ENCODE measurements around the gene TBC1D1. TPM values are rescaled to one million over a fixed set of nuclear protein-coding genes. Genes with fewer than 3 reads are reported as not detected.

Gene TBC1D1
- total RNA-seq, 5 donors from 2014 or later (not counting 1 experiment from before 2014, with no cell fraction given) = 46.3 to 58.1 (median 47.6) TPM

DNA sequence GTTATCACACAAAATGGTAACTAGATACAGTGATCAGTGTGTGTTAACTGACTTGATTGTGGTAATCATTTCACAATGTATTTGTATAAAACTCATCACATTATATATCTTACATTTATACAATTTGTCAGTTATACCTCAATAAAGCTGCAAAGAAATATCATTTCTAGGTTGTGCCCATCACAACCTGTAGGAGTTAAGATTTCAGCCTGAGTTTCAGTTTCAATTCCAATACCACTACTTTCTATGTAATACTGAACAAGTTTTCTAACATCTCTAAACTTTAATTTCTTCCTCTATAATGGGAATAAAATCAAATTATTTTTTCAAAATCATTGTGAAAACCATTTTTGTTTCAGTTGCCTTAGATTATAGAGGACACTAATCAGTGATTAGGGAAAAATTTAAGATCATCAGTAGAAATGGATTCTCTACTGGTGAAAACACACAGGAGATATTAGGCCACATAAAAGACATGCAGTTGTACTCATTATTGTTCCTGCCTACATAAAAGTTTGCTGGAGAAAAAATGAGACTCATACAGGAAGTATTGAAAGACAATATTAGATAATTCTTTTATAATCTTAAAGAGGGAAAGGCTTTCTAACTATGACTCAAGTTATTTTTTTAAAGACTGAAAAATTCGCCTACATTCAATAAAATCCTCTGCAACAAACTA lies 18.4 kb upstream of the TBC1D1 start:
- peaks cover 0 to under 1% of the 10 kb centered on the region in 2 donors for H3K36me3 ChIP-seq (ENCODE audit: control insufficient read depth in 2 of 2, extremely low read depth in 1 of 2, insufficient read depth in 1 of 2, low read length in 1 of 2)
- ChIA-PET CTCF (no interaction called here), POLR2A (no interaction called here)
- no peaks in the 10 kb centered on the region for H3K9me3 ChIP-seq
- no peaks in the 10 kb centered on the region for H3K27me3 ChIP-seq (replicated peaks in 1 of 2; ENCODE audit: control insufficient read depth in 2 of 2, extremely low read depth in 1 of 2, insufficient read depth in 2 of 2, low read length in 1 of 2)
- H3K4me3 Mint-ChIP-seq = no peak overlapping the region
- H3K4me3 ChIP-seq (ENCODE audit: control insufficient read depth in 1 of 2, extremely low read depth in 1 of 2, low read length in 1 of 2) = no peak overlapping the region
- H3K4me1 ChIP-seq (ENCODE audit: control insufficient read depth in 1 of 2, extremely low read depth in 1 of 2, insufficient read depth in 2 of 2, low read length in 2 of 2) = no peaks in the 10 kb centered on the region
- peak overlapping the region in 1 of 2 donors; percentile 50 for H3K27ac Mint-ChIP-seq
- peaks cover 21% of the 10 kb centered on the region for H3K36me3 Mint-ChIP-seq
- no peaks in the 10 kb centered on the region for H3K9me3 Mint-ChIP-seq
- no peaks in the 10 kb centered on the region for H3K27me3 Mint-ChIP-seq
- no peak overlapping the region for H3K27ac ChIP-seq (ENCODE audit: low read length)
- peak in 1 of 4 experiments; percentile 55 for ATAC-seq (replicated peaks in 1 of 4)
- peaks cover 10 to 17% (median 11%) of the 10 kb centered on the region in 3 donors for H3K4me1 Mint-ChIP-seq
- no peak for DNase-seq
- WGBS (ENCODE audit: insufficient coverage) = no CpG with 5 or more reads among the region's 1 CpG

DNA sequence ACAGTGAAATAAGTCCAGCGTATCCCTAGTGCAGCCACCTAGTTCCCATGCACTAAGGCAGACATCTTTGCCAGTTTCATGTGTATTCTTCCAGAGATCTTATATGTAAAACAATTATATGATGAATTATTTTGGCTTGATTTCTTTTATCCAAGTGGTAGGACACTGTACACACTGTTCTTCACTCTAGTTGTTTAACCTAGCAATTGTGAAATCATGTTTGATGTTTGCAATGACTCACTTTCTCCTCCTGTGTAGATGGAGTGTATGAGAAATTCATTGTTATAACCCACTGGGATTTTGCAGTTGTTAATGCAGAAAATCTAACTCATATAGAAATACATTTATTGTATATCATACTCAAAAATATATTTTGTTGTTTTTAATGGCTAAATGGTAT lies 17.5 kb upstream of the TBC1D1 start:
- CTCF ChIA-PET = no interaction called here
- ATAC-seq (replicated peaks in 1 of 4) = no peak
- H3K27me3 Mint-ChIP-seq = no peaks in the 10 kb centered on the region

DNA sequence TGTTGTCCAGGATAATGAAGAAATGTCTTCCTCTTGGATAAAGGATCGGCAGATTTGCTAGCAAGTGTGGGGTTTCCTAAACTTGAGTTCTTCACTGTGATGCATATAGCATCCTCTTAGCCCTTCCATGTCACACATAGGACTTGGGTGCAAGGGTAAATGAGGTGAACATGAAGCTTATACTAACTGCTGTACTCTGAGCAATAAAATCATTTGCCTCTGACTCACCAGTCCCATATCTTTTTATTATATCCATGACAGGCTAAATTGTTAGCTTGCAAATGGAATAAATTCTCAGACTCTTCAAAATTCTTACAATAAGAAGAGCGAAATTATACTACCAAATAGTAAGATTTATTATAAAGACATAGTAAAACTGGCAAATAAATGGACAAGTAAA lies 14.7 kb upstream of the TBC1D1 start:
- POLR2A ChIA-PET = no interaction called here
- H3K4me1 ChIP-seq (ENCODE audit: control insufficient read depth in 1 of 2, extremely low read depth in 1 of 2, insufficient read depth in 2 of 2, low read length in 2 of 2) = no peaks in the 10 kb centered on the region
- Mint-ChIP-seq H3K36me3 (peaks cover under 1% of the 10 kb centered on the region), H3K4me3 (no peak overlapping the region), H3K4me1 (peaks cover 11 to 17% (median 13%) of the 10 kb centered on the region in 3 donors), H3K9me3 (no peaks in the 10 kb centered on the region), H3K27me3 (no peaks in the 10 kb centered on the region), H3K27ac (no peak overlapping the region)
- no peak for ATAC-seq (replicated peaks in 1 of 4)
- no peaks in the 10 kb centered on the region for H3K36me3 ChIP-seq (ENCODE audit: control insufficient read depth in 2 of 2, extremely low read depth in 1 of 2, insufficient read depth in 1 of 2, low read length in 1 of 2)
- no peak overlapping the region for H3K4me3 ChIP-seq (ENCODE audit: control insufficient read depth in 1 of 2, extremely low read depth in 1 of 2, low read length in 1 of 2)
- H3K27ac ChIP-seq (ENCODE audit: low read length) = no peak overlapping the region
- H3K27me3 ChIP-seq (replicated peaks in 1 of 2; ENCODE audit: control insufficient read depth in 2 of 2, extremely low read depth in 1 of 2, insufficient read depth in 2 of 2, low read length in 1 of 2) = no peaks in the 10 kb centered on the region
- CTCF ChIA-PET = interaction anchor here (0.5 to 1.2 kb wide), 3 partner anchors 15 to 400 kb away, joined by 4 to 7 read pairs (median 5); no protein-coding TSS in a partner anchor
- DNase-seq = no peak
- no peaks in the 10 kb centered on the region for H3K9me3 ChIP-seq
- WGBS (ENCODE audit: insufficient coverage) = no CpG with 5 or more reads among the region's 2 CpGs

More for the DNA sequence above, 17.5 kb upstream of the TBC1D1 start:
- peaks cover 10 to 17% (median 11%) of the 10 kb centered on the region in 3 donors for H3K4me1 Mint-ChIP-seq
- H3K9me3 Mint-ChIP-seq = no peaks in the 10 kb centered on the region
- no CpG with 5 or more reads among the region's 1 CpG for WGBS (ENCODE audit: insufficient coverage)
- H3K4me3 Mint-ChIP-seq = no peak overlapping the region
- H3K36me3 Mint-ChIP-seq = peaks cover 13% of the 10 kb centered on the region
- Histone ChIP-seq H3K4me1 (ENCODE audit: control insufficient read depth in 1 of 2, extremely low read depth in 1 of 2, insufficient read depth in 2 of 2, low read length in 2 of 2) (no peaks in the 10 kb centered on the region), H3K27me3 (replicated peaks in 1 of 2; ENCODE audit: control insufficient read depth in 2 of 2, extremely low read depth in 1 of 2, insufficient read depth in 2 of 2, low read length in 1 of 2) (no peaks in the 10 kb centered on the region), H3K36me3 (ENCODE audit: control insufficient read depth in 2 of 2, extremely low read depth in 1 of 2, insufficient read depth in 1 of 2, low read length in 1 of 2) (no peaks in the 10 kb centered on the region), H3K9me3 (no peaks in the 10 kb centered on the region), H3K4me3 (ENCODE audit: control insufficient read depth in 1 of 2, extremely low read depth in 1 of 2, low read length in 1 of 2) (no peak overlapping the region), H3K27ac (ENCODE audit: low read length) (no peak overlapping the region)
- DNase-seq = no peak
- H3K27ac Mint-ChIP-seq = no peak overlapping the region
- POLR2A ChIA-PET = no interaction called here

DNA sequence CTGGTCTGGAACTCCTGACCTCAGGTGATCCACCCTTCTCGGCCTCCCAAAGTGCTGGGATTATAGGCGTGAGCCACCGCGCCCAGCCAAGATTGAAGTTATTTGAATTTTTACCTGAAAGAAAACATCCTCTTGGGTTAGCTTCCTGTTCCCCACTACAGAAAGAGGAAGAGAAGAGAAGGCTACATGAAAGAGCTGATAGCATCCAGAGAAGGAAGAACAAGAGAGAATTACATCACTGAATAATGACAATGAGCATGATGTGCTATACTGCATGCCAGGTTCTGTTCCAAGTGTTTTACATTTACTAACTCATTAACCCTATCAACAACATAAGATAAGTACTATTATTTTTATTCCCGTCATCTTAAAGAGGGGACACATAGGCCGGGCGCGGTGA lies 11.5 kb upstream of the TBC1D1 start:
- Mint-ChIP-seq H3K4me3 (no peak overlapping the region), H3K27ac (no peak overlapping the region), H3K9me3 (no peaks in the 10 kb centered on the region), H3K27me3 (peaks cover 0 to 1% of the 10 kb centered on the region in 2 donors), H3K4me1 (peaks cover 0 to 3% (median 0%) of the 10 kb centered on the region in 3 donors), H3K36me3 (no peaks in the 10 kb centered on the region)
- no peaks in the 10 kb centered on the region for H3K36me3 ChIP-seq (ENCODE audit: control insufficient read depth in 2 of 2, extremely low read depth in 1 of 2, insufficient read depth in 1 of 2, low read length in 1 of 2)
- no peak overlapping the region for H3K4me3 ChIP-seq (ENCODE audit: control insufficient read depth in 1 of 2, extremely low read depth in 1 of 2, low read length in 1 of 2)
- POLR2A ChIA-PET = interaction anchor here in 1 of 2 donors (0.6 kb wide), 1 partner anchor 276 kb away, joined by 5 read pairs; no protein-coding TSS in a partner anchor
- 92% methylated on average over 4 of the region's 8 CpGs for WGBS (ENCODE audit: insufficient coverage)
- H3K27me3 ChIP-seq (replicated peaks in 1 of 2; ENCODE audit: control insufficient read depth in 2 of 2, extremely low read depth in 1 of 2, insufficient read depth in 2 of 2, low read length in 1 of 2) = no peaks in the 10 kb centered on the region
- no peaks in the 10 kb centered on the region for H3K9me3 ChIP-seq
- CTCF ChIA-PET = interaction anchor here in 1 of 2 donors (0.6 kb wide), 1 partner anchor 34 kb away, joined by 5 read pairs; no protein-coding TSS in a partner anchor
- H3K4me1 ChIP-seq (ENCODE audit: control insufficient read depth in 1 of 2, extremely low read depth in 1 of 2, insufficient read depth in 2 of 2, low read length in 2 of 2) = no peaks in the 10 kb centered on the region
- DNase-seq (no peak), ATAC-seq (replicated peaks in 1 of 4) (no peak)
- H3K27ac ChIP-seq (ENCODE audit: low read length) = no peak overlapping the region

DNA sequence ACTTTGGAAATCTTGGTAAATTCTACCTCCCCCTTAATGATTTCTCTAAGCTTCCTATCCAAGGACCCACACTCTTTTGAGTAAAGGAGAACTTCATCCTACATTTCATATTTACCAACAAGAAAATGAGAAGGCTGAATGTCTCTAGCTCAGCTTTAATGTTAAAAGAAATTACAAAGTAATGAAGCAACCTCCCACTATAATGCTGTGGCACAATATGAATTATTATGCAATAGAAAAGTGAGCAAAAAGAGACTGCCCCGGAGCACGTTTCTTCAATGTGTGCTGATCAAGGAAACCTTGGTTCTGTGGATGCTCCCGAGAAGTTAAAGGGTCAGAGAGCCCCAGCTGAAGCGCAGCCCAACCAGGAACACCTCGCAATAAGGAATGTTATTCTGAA lies 9.1 kb upstream of the TBC1D1 start:
- no peaks in the 10 kb centered on the region for H3K9me3 ChIP-seq
- H3K27ac ChIP-seq (ENCODE audit: low read length) = no peak overlapping the region
- ATAC-seq (replicated peaks in 1 of 4) (no peak), DNase-seq (no peak)
- Mint-ChIP-seq H3K4me1 (peaks cover 0 to 3% (median 0%) of the 10 kb centered on the region in 3 donors), H3K36me3 (no peaks in the 10 kb centered on the region), H3K4me3 (no peak overlapping the region), H3K9me3 (no peaks in the 10 kb centered on the region), H3K27ac (no peak overlapping the region), H3K27me3 (peaks cover 0 to 1% of the 10 kb centered on the region in 2 donors)
- ChIA-PET CTCF (interaction anchor here in 1 of 2 donors (0.6 kb wide), 1 partner anchor 30 kb away, joined by 8 read pairs; no protein-coding TSS in a partner anchor), POLR2A (no interaction called here)
- no peaks in the 10 kb centered on the region for H3K27me3 ChIP-seq (replicated peaks in 1 of 2; ENCODE audit: control insufficient read depth in 2 of 2, extremely low read depth in 1 of 2, insufficient read depth in 2 of 2, low read length in 1 of 2)
- H3K4me1 ChIP-seq (ENCODE audit: control insufficient read depth in 1 of 2, extremely low read depth in 1 of 2, insufficient read depth in 2 of 2, low read length in 2 of 2) = no peaks in the 10 kb centered on the region
- H3K4me3 ChIP-seq (ENCODE audit: control insufficient read depth in 1 of 2, extremely low read depth in 1 of 2, low read length in 1 of 2) = no peak overlapping the region
- WGBS (ENCODE audit: insufficient coverage) = no CpG with 5 or more reads among the region's 5 CpGs
- H3K36me3 ChIP-seq (ENCODE audit: control insufficient read depth in 2 of 2, extremely low read depth in 1 of 2, insufficient read depth in 1 of 2, low read length in 1 of 2) = no peaks in the 10 kb centered on the region

DNA sequence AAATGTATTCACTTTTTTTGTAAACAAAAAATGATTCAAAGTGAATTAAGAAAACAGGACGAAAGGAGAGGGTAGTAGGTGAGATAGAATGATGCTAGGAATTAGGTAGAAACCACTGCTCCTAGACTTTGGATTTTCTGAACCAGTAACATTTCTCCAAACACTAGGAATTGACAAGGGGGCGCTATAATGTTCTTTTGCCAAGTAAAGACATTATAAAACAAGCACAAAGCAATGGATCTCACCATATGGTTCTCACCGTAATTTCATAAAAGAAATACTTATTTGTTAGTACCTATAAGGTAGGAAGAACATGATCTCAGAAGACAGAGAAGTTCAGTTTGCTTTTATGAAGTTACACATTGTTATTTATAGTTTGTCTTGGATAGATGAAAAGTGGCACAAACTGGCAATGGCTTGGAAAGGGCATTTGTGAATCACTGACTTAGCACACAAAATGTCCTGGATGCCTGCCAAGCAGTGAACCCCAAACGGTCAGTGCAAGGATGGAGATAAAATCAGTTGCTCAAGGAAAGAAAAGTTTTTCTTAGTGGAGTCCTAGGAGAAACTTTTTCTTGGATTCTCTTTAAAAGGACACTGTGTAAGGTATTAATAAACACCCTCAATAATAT lies 8.1 kb upstream of the TBC1D1 start:
- Histone ChIP-seq H3K27ac (ENCODE audit: low read length) (no peak overlapping the region), H3K4me3 (ENCODE audit: control insufficient read depth in 1 of 2, extremely low read depth in 1 of 2, low read length in 1 of 2) (no peak overlapping the region), H3K9me3 (no peaks in the 10 kb centered on the region), H3K36me3 (ENCODE audit: control insufficient read depth in 2 of 2, extremely low read depth in 1 of 2, insufficient read depth in 1 of 2, low read length in 1 of 2) (no peaks in the 10 kb centered on the region), H3K27me3 (replicated peaks in 1 of 2; ENCODE audit: control insufficient read depth in 2 of 2, extremely low read depth in 1 of 2, insufficient read depth in 2 of 2, low read length in 1 of 2) (no peaks in the 10 kb centered on the region), H3K4me1 (ENCODE audit: control insufficient read depth in 1 of 2, extremely low read depth in 1 of 2, insufficient read depth in 2 of 2, low read length in 2 of 2) (no peaks in the 10 kb centered on the region)
- no peak overlapping the region for H3K4me3 Mint-ChIP-seq
- H3K9me3 Mint-ChIP-seq = no peaks in the 10 kb centered on the region
- DNase-seq = no peak
- ATAC-seq (replicated peaks in 1 of 4) = no peak
- no CpG with 5 or more reads among the region's 4 CpGs for WGBS (ENCODE audit: insufficient coverage)
- H3K4me1 Mint-ChIP-seq = peaks cover 0 to 3% (median 0%) of the 10 kb centered on the region in 3 donors
- H3K36me3 Mint-ChIP-seq = no peaks in the 10 kb centered on the region
- H3K27me3 Mint-ChIP-seq = peaks cover 0 to 1% of the 10 kb centered on the region in 2 donors
- CTCF ChIA-PET = no interaction called here
- no peak overlapping the region for H3K27ac Mint-ChIP-seq
- POLR2A ChIA-PET = no interaction called here

Data from T-cell (primary cell).